ENCODE results near the gene EMX1. TPM values are rescaled to one million over a fixed set of nuclear protein-coding genes. Genes with fewer than 3 reads are reported as not detected.

Gene EMX1
- total and polyA plus RNA-seq, 2 of the 13 experiments (the other 11 are each of a cell fraction or from before 2014, with no cell fraction given): 0.62 to 4.9 TPM

- peak; percentile 60; the same call in 1 of the 2 replicates for TF ChIP-seq ARID4A (CRISPR knock-in tag; IDR thresholded peaks at IDR 0.05; ENCODE audit: borderline replicate concordance)
- TF ChIP-seq PAWR (CRISPR knock-in tag; IDR thresholded peaks at IDR 0.05; ENCODE audit: borderline replicate concordance): no peak
- TF ChIP-seq UBTF (CRISPR knock-in tag; IDR thresholded peaks at IDR 0.05): peak; percentile 91; the same call in 1 of the 2 replicates
- peak; percentile 70 for TF ChIP-seq SAP130 (CRISPR knock-in tag; IDR thresholded peaks at IDR 0.05; ENCODE audit: low read depth)
- TF ChIP-seq PRDM10 (CRISPR knock-in tag; IDR thresholded peaks at IDR 0.05; ENCODE audit: low read depth): no peak
- peak; percentile 37; the same call in 1 of the 2 replicates for TF ChIP-seq KAT8 (CRISPR knock-in tag; IDR thresholded peaks at IDR 0.05)
- TF ChIP-seq ZFYVE20 (CRISPR knock-in tag; IDR thresholded peaks at IDR 0.05; ENCODE audit: borderline replicate concordance, low read depth): no peak
- no peak for TF ChIP-seq TEF (CRISPR knock-in tag; IDR thresholded peaks at IDR 0.05)
- no peak for TF ChIP-seq ATRX (CRISPR knock-in tag; IDR thresholded peaks at IDR 0.05; ENCODE audit: borderline replicate concordance)
- TF ChIP-seq ZNF616 (CRISPR knock-in tag; IDR thresholded peaks at IDR 0.05; ENCODE audit: low read depth): 0 out of 2 replicates have a peak, but pooled peaks have one; percentile 19
- TF ChIP-seq RELA (CRISPR knock-in tag; IDR thresholded peaks at IDR 0.05): 0 out of 2 replicates have a peak, but pooled peaks have one; percentile 59
- TF ChIP-seq ARHGAP35 (CRISPR knock-in tag; IDR thresholded peaks at IDR 0.05; ENCODE audit: borderline replicate concordance): no peak
- no peak for TF ChIP-seq TOPORS (CRISPR knock-in tag; IDR thresholded peaks at IDR 0.05)
- TF ChIP-seq ZNF251 (CRISPR knock-in tag; IDR thresholded peaks at IDR 0.05): no peak
- TF ChIP-seq KDM6A (CRISPR knock-in tag; IDR thresholded peaks at IDR 0.05; ENCODE audit: low read depth): no peak
- no peak for TF ChIP-seq ELF1 (CRISPR knock-in tag; IDR thresholded peaks at IDR 0.05)
- TF ChIP-seq ZSCAN31 (CRISPR knock-in tag; IDR thresholded peaks at IDR 0.05; ENCODE audit: low read depth): peak; percentile 77; the same call in 1 of the 2 replicates
- no peak for TF ChIP-seq GPN1 (CRISPR knock-in tag; IDR thresholded peaks at IDR 0.05; ENCODE audit: borderline replicate concordance)
Measured at GRCh38 chr2:72887032-72887739, 30.1 kb upstream of the EMX1 start, which contains the start of gene SPR (continued).

Measured in HepG2 (cell line).